Medulla oblongata (tissue), 1 donor: ENCODE data around the gene AGFG1.

Source experiments
- DNase-seq: peaks from one replicate; pipeline ENCODE4 v3.0.0-alpha.2; 2015; ENCODE audit errors: extremely low spot score

AGFG1 gene

GRCh38 chr2:227461811-227462461, 10.0 kb upstream of the AGFG1 start:
- no peak for DNase-seq

GRCh38 chr2:227462462-227462951, 9.4 kb upstream of the AGFG1 start:
- DNase-seq = no peak

GRCh38 chr2:227462972-227463931, 8.7 kb upstream of the AGFG1 start:
- DNase-seq = peak; percentile 46

GRCh38 chr2:227464361-227464760, 7.6 kb upstream of the AGFG1 start:
- DNase-seq = no peak

GRCh38 chr2:227464851-227465250, 7.1 kb upstream of the AGFG1 start:
- no peak for DNase-seq

- DNase-seq = no peak
These were observed 4.9 kb upstream of the AGFG1 start for GRCh38 chr2:227466887-227467600.

- DNase-seq = no peak
These were observed 544 bp upstream of the AGFG1 start for GRCh38 chr2:227471412-227471811.

- DNase-seq = no peak
These were observed 537 bp downstream of the AGFG1 start for GRCh38 chr2:227472265-227473121.

GRCh38 chr2:227473122-227473461, 1.1 kb downstream of the AGFG1 start:
- DNase-seq = no peak

GRCh38 chr2:227473806-227474205, 1.9 kb downstream of the AGFG1 start:
- DNase-seq = no peak

GRCh38 chr2:227474410-227474809, 2.5 kb downstream of the AGFG1 start:
- no peak for DNase-seq

GRCh38 chr2:227477291-227477690, 5.3 kb downstream of the AGFG1 start:
- no peak for DNase-seq

- DNase-seq = peak; percentile 48
These were observed 8.0 kb downstream of the AGFG1 start for GRCh38 chr2:227479865-227480475.

GRCh38 chr2:227480528-227480927, 8.6 kb downstream of the AGFG1 start:
- DNase-seq = no peak

GRCh38 chr2:227482638-227483340, 10.8 kb downstream of the AGFG1 start:
- DNase-seq = no peak

- no peak for DNase-seq
These were observed 13.5 kb downstream of the AGFG1 start for GRCh38 chr2:227485429-227485828.

- DNase-seq = no peak
These were observed 14.7 kb downstream of the AGFG1 start for GRCh38 chr2:227486688-227487087.

GRCh38 chr2:227488045-227488444, 16.1 kb downstream of the AGFG1 start:
- no peak for DNase-seq

- DNase-seq = no peak
These were observed 19.4 kb downstream of the AGFG1 start for GRCh38 chr2:227491386-227491785.

- DNase-seq = no peak
These were observed 21.6 kb downstream of the AGFG1 start for GRCh38 chr2:227493524-227493923.
